GM12891 (cell line): ENCODE results near the gene LRRC7.

Source experiments
- POLR2A ChIP-seq: IDR thresholded peaks from 2 replicates; pipeline ENCODE4 v1.6.1; 2011; ENCODE audit warnings: low read depth, low read length, control low read depth
- POLR2AphosphoS5 ChIP-seq: IDR thresholded peaks from 2 replicates; pipeline ENCODE4 v1.6.1; 2011; ENCODE audit warnings: low read depth, low read length, control low read depth
- POU2F2 ChIP-seq: IDR thresholded peaks from 2 replicates; pipeline ENCODE4 v1.6.1; 2011; ENCODE audit warnings: low read depth, mild to moderate bottlenecking, control low read depth, low read length, moderate library complexity
- SPI1 ChIP-seq: IDR thresholded peaks from 2 replicates; pipeline ENCODE4 v1.6.1; 2011; ENCODE audit warnings: low read depth, low read length, control low read depth

DNA sequence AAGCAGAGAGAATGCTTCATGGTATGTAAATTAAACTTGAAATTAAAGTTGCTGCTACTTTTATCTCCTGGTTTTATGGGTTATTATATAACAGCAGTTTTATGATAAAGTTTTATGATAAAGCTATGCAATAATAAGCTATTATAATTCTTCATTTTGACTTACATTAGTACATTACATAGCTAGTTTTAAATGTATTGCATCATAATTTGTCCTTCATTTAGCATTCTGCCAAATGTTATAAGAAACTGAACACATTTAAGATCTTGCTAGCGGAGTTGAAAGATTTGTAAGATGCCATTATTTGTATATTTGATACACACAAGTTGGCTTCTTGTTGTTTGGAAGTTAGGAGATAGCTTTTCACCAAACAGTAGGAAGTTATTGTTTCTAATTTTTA is 536.0 kb downstream of the LRRC7 start:
- TF ChIP-seq POLR2A (no peak), SPI1 (no peak), POLR2AphosphoS5 (no peak), POU2F2 (no peak)
